HCEC 1CT (cell line): ENCODE data around the gene HDAC11.
"Not testable (repeated sequence)": the region's sequence is repeated elsewhere in the genome, so short reads cannot be mapped to it uniquely, and the experiment has no call there.

Source experiments
- DNase-seq: peaks from one replicate; pipeline ENCODE4 v3.0.0-alpha.2; 2017

Gene HDAC11

GRCh38 chr3:13479582-13480339, at the start of gene HDAC11:
TSS of gene HDAC11 (plus strand) at chr3:13480306. CDS start at chr3:13480348, 42 bp downstream.
- DNase-seq = no peak

- not testable (repeated sequence) for DNase-seq
These were observed 49.7 kb upstream of the HDAC11 start for GRCh38 chr3:13430411-13430875.

- no peak for DNase-seq
These were observed 48.0 kb upstream of the HDAC11 start for GRCh38 chr3:13432093-13432492.

- no peak for DNase-seq
These were observed 46.2 kb upstream of the HDAC11 start for GRCh38 chr3:13433912-13434311.

- not testable (repeated sequence) for DNase-seq
These were observed 43.9 kb upstream of the HDAC11 start for GRCh38 chr3:13436213-13436612.

GRCh38 chr3:13440204-13440817, 39.8 kb upstream of the HDAC11 start:
- DNase-seq = no peak

- DNase-seq = not testable (repeated sequence)
These were observed 37.2 kb upstream of the HDAC11 start for GRCh38 chr3:13442882-13443281.

- DNase-seq = no peak
These were observed 28.8 kb upstream of the HDAC11 start for GRCh38 chr3:13451301-13451673.

- DNase-seq = no peak
These were observed 27.4 kb upstream of the HDAC11 start for GRCh38 chr3:13452490-13453335.

- DNase-seq = no peak
These were observed 24.5 kb upstream of the HDAC11 start for GRCh38 chr3:13455644-13456043.

GRCh38 chr3:13457593-13457992, 22.5 kb upstream of the HDAC11 start:
- DNase-seq = no peak

- no peak for DNase-seq
These were observed 20.3 kb upstream of the HDAC11 start for GRCh38 chr3:13459605-13460340.

- no peak for DNase-seq
These were observed 19.8 kb upstream of the HDAC11 start for GRCh38 chr3:13460341-13460736.

- DNase-seq = no peak
These were observed 18.7 kb upstream of the HDAC11 start for GRCh38 chr3:13461169-13462124.

GRCh38 chr3:13462125-13462629, 17.9 kb upstream of the HDAC11 start:
- DNase-seq = no peak

- no peak for DNase-seq
These were observed 17.3 kb upstream of the HDAC11 start for GRCh38 chr3:13462822-13463221.

GRCh38 chr3:13463618-13464400, 16.3 kb upstream of the HDAC11 start:
- no peak for DNase-seq

GRCh38 chr3:13465236-13465873, 14.8 kb upstream of the HDAC11 start:
- no peak for DNase-seq

GRCh38 chr3:13466781-13467180, 13.3 kb upstream of the HDAC11 start:
- DNase-seq = no peak
